IMR-90 (cell line): Measurements from ENCODE around the gene HDAC8. TPM values are rescaled to one million over a fixed set of nuclear protein-coding genes. Genes with fewer than 3 reads are reported as not detected.

Source experiments
- ATAC-seq: fragments of 200-7000 bp; cut with Tn5 transposase; 2 replicates; pipeline ENCODE4 v1.9.1; 2020; ENCODE audit warnings: low read depth, mild to moderate bottlenecking, moderate library complexity
- BruUV-seq: library from RNA; stranded (reverse); fragments of 400-500 nt; replicated peaks from 2 replicates; lab custom pipeline; 2021; lab: Mats Ljungman, UMichigan
- CTCF ChIA-PET: fragments of 300-600 bp; formaldehyde crosslinking; extraction: SDS; loops from one replicate; lab custom pipeline; 2021; ENCODE audit warnings: antibody characterized with exemption; lab: Yijun Ruan, JAX
- POLR2A ChIA-PET: fragments of 300-600 bp; sonication (Branson Sonifier 250); formaldehyde crosslinking; loops from one replicate; lab custom pipeline; 2022; ENCODE audit warnings: antibody characterized with exemption; ENCODE audit not compliant: unreplicated experiment; lab: Charles Lee
- DNase-seq: peaks from one replicate; pipeline ENCODE4 v3.0.0; 2013
- H2AFZ ChIP-seq: replicated peaks from 2 replicates; pipeline ENCODE3; 2013; ENCODE audit warnings: low read length, mild to moderate bottlenecking; ENCODE audit not compliant: poor library complexity
- H2AK5ac ChIP-seq: 2 replicates; pipeline ENCODE4 v1.6.1; 2013; ENCODE audit warnings: low read depth, low read length, inconsistent platforms
- H2AK9ac ChIP-seq: replicated peaks from 2 replicates; pipeline ENCODE3; 2013; ENCODE audit warnings: mild to moderate bottlenecking, low read depth, low read length, moderate library complexity; ENCODE audit not compliant: poor library complexity
- H2BK120ac ChIP-seq: 2 replicates; pipeline ENCODE4 v1.6.1; 2013; ENCODE audit warnings: low read depth, low read length, inconsistent platforms
- H2BK15ac ChIP-seq: 3 replicates; pipeline ENCODE4 v1.6.1; 2013; ENCODE audit warnings: low read depth, low read length, inconsistent platforms
- H2BK20ac ChIP-seq: 2 replicates; pipeline ENCODE4 v1.6.1; 2013; ENCODE audit warnings: low read depth, mild to moderate bottlenecking, inconsistent platforms, low read length, moderate library complexity
- H2BK5ac ChIP-seq: 2 replicates; pipeline ENCODE4 v1.6.1; 2013; ENCODE audit warnings: mild to moderate bottlenecking, low read depth, low read length, inconsistent platforms; ENCODE audit not compliant: poor library complexity, severe bottlenecking
- H3K14ac ChIP-seq: replicated peaks from 2 replicates; pipeline ENCODE4 v1.6.1; 2013; ENCODE audit warnings: low read depth, low read length, inconsistent platforms
- H3K18ac ChIP-seq: 2 replicates; pipeline ENCODE4 v1.6.1; 2013; ENCODE audit warnings: low read depth, low read length, control low read depth
- H3K23ac ChIP-seq: 2 replicates; pipeline ENCODE4 v1.6.1; 2013; ENCODE audit warnings: low read depth, low read length, inconsistent platforms
- H3K27ac ChIP-seq: 2 replicates; pipeline ENCODE4 v1.5.1; 2013; ENCODE audit warnings: mild to moderate bottlenecking, control low read depth, low read length; ENCODE audit not compliant: insufficient read depth
- H3K27me3 ChIP-seq: 2 replicates; pipeline ENCODE4 v1.6.1; 2013; ENCODE audit warnings: low read length; ENCODE audit not compliant: control insufficient read depth, insufficient read depth
- H3K36me3 ChIP-seq: 2 replicates; pipeline ENCODE4 v1.6.1; 2013; ENCODE audit warnings: low read length, mixed read lengths; ENCODE audit not compliant: control insufficient read depth, insufficient read depth
- H3K4ac ChIP-seq: 2 replicates; pipeline ENCODE4 v1.6.1; 2013; ENCODE audit warnings: low read depth, low read length, inconsistent platforms
- H3K4me1 ChIP-seq: 2 replicates; pipeline ENCODE4 v1.6.1; 2013; ENCODE audit warnings: low read length, mixed read lengths; ENCODE audit not compliant: control insufficient read depth, insufficient read depth
- H3K4me2 ChIP-seq: 2 replicates; pipeline ENCODE4 v1.6.1; 2013; ENCODE audit warnings: low read depth, mild to moderate bottlenecking, control low read depth, low read length, moderate library complexity
- H3K4me3 ChIP-seq: 2 replicates; pipeline ENCODE4 v1.5.1; 2013; ENCODE audit warnings: low read depth, mild to moderate bottlenecking, control low read depth, low read length, moderate library complexity; ENCODE audit not compliant: insufficient read depth
- H3K56ac ChIP-seq: 2 replicates; pipeline ENCODE4 v1.6.1; 2013; ENCODE audit warnings: low read length, inconsistent platforms; ENCODE audit not compliant: insufficient read depth; ENCODE audit errors: extremely low read depth
- H3K79me1 ChIP-seq, 2 experiments: 2 replicates each; pipeline ENCODE4 v1.6.1; 2013; ENCODE audit warnings: low read length in 2 of 2, inconsistent platforms in 1 of 2, low read depth in 1 of 2
- H3K9ac ChIP-seq: 2 replicates; pipeline ENCODE4 v1.6.1; 2013; ENCODE audit warnings: low read depth, low read length, control low read depth
- H3K9me1 ChIP-seq: 2 replicates; pipeline ENCODE4 v1.6.1; 2013; ENCODE audit warnings: low read length, inconsistent platforms; ENCODE audit not compliant: insufficient read depth
- H3K9me3 ChIP-seq: 2 replicates; pipeline ENCODE4 v1.6.1; 2013; ENCODE audit warnings: low read length; ENCODE audit not compliant: control insufficient read depth, insufficient read depth
- H4K20me1 ChIP-seq: 2 replicates; pipeline ENCODE4 v1.6.1; 2013; ENCODE audit warnings: low read length, inconsistent platforms; ENCODE audit not compliant: insufficient read depth
- H4K5ac ChIP-seq: 2 replicates; pipeline ENCODE4 v1.6.1; 2013; ENCODE audit warnings: mild to moderate bottlenecking, low read depth, low read length, control low read depth
- H4K8ac ChIP-seq, 2 experiments: 2 replicates each; pipeline ENCODE4 v1.6.1; 2013; ENCODE audit warnings: low read depth in 2 of 2, low read length in 2 of 2, control low read depth in 1 of 2, inconsistent platforms in 1 of 2
- H4K91ac ChIP-seq: 2 replicates; pipeline ENCODE4 v1.6.1; 2013; ENCODE audit warnings: low read depth, low read length, inconsistent platforms; ENCODE audit not compliant: insufficient read depth
- CTCF ChIP-seq: conservative IDR thresholded peaks from 2 replicates; pipeline ENCODE4 v1.5.1; 2012; ENCODE audit warnings: mild to moderate bottlenecking, low read depth, low read length, improper control_type of control experiment
- MAFK ChIP-seq: IDR thresholded peaks from 2 replicates; pipeline ENCODE4 v1.6.1; 2012; ENCODE audit warnings: low read depth, low read length, improper control_type of control experiment
- MAZ ChIP-seq: IDR thresholded peaks from 2 replicates; pipeline ENCODE4 v1.6.1; 2012; ENCODE audit warnings: low read depth, mild to moderate bottlenecking, low read length, improper control_type of control experiment, moderate library complexity, borderline replicate concordance
- POLR2A ChIP-seq: IDR thresholded peaks from 2 replicates; pipeline ENCODE4 v1.6.1; 2012; ENCODE audit warnings: mild to moderate bottlenecking, low read depth, low read length
- WGBS, 2 experiments: methylation state at CpG; one replicate each; pipeline versions ENCODE4 v1.1.5 to v1.1.7; 2013; ENCODE audit warnings: missing lambda C conversion rate in 2 of 2; ENCODE audit not compliant: insufficient read length in 1 of 2; ENCODE audit errors: extremely low coverage in 2 of 2; 5-methylcytosine and 5-hydroxymethylcytosine counted together
- dilution Hi-C: fragments of 300-500 bp; cut with HindIII; formaldehyde crosslinking; loops from one replicate; pipeline ENCODE4 v1.14.3; 2018; ENCODE audit warnings: low sequenced_read_pairs; ENCODE audit not compliant: unreplicated experiment
- in situ Hi-C: fragments of 300-500 bp; cut with MboI; formaldehyde crosslinking; loops from 3 replicates; pipeline ENCODE4 v1.14.3; 2019; ENCODE audit warnings: low sequenced_read_pairs, inconsistent platforms, mixed read lengths
- intact Hi-C: fragments of 100-400 bp; cut with micrococcal nuclease; formaldehyde crosslinking; loops from 2 replicates; pipeline ENCODE4 v1.10.0; 2022
- polyA plus RNA-seq, 3 experiments: library from polyadenylated mRNA; depleted of rRNA; stranded (reverse); fragments of >200 nt; gene quantifications; 2 replicates each; pipeline ENCODE4 v1.2.3, GENCODE V29; 2012; ENCODE audit warnings: low replicate concordance in 1 of 3
- total RNA-seq: library from RNA; depleted of rRNA; stranded (reverse); fragments of >200 nt; gene quantifications from 2 replicates; pipeline ENCODE4 v1.2.3, GENCODE V29; 2012

Gene HDAC8
- total and polyA plus RNA-seq, 2 of the 4 experiments (the other 2 are of a cell fraction) = 16.1 to 28.5 TPM

- WGBS, 2 experiments = no CpG with 5 or more reads among the region's 1 CpG
- Histone ChIP-seq H2BK120ac (no peak overlapping the region), H3K4me3 (no peak overlapping the region), H2BK5ac (no peak overlapping the region), H3K27ac (no peak overlapping the region), H2BK15ac (no peak overlapping the region), H3K4me1 (no peaks in the 10 kb centered on the region), H4K91ac (no peak overlapping the region), H2AFZ (no peak overlapping the region), H3K9ac (no peak overlapping the region), H3K4me2 (no peak overlapping the region), H3K27me3 (peaks cover 38% of the 10 kb centered on the region), H4K5ac (no peak overlapping the region), H3K36me3 (no peaks in the 10 kb centered on the region), H3K18ac (no peak overlapping the region), H4K20me1 (no peaks in the 10 kb centered on the region), H3K56ac (no peak overlapping the region), H3K79me1 (no peaks in the 10 kb centered on the region), H3K9me3 (0 out of 2 replicates have a peak, but pooled peaks cover 1% of the 10 kb centered on the region), H4K8ac (no peak overlapping the region), H3K4ac (no peak overlapping the region), H2BK20ac (no peak overlapping the region), H3K9me1 (0 out of 2 replicates have a peak, but pooled peaks cover 3% of the 10 kb centered on the region), H2AK9ac (no peak overlapping the region), H3K23ac (no peak overlapping the region), H3K14ac (no peak overlapping the region), H2AK5ac (no peak overlapping the region)
- BruUV-seq = no TSS peak
- intact Hi-C loops (no loop called here), in situ Hi-C loops (no loop called here), dilution Hi-C loops (no loop called here)
- TF ChIP-seq MAFK (no peak), MAZ (no peak), CTCF (0 out of 2 replicates have a peak, but pooled peaks have one; percentile 1), POLR2A (no peak)
- ATAC-seq (no peak), DNase-seq (no peak)
- ChIA-PET POLR2A (no interaction called here), CTCF (no interaction called here)
Observed at GRCh38 chrX:72294497-72294896, 278.1 kb downstream of the HDAC8 start.
